Stimulated activated naive CD8-positive, alpha-beta T cell treated with anti-CD3 and anti-CD28 coated beads, Interleukin-15, Interleukin-2, amounts not matched to agents 100 U/mL and 50 U/mL, for 24 hours (primary cell): ENCODE measurements around the gene EXOG.
"Not testable (repeated sequence)": the region's sequence is repeated elsewhere in the genome, so short reads cannot be mapped to it uniquely, and the experiment has no call there.

ENCODE experiments used
- ATAC-seq: fragments of 150-1000 bp; cut with Tn5 transposase; one replicate; pipeline ENCODE4 v1.10.0; 2021
- DNase-seq: peaks from one replicate; pipeline ENCODE4 v3.0.0; 2021

The EXOG gene

DNA sequence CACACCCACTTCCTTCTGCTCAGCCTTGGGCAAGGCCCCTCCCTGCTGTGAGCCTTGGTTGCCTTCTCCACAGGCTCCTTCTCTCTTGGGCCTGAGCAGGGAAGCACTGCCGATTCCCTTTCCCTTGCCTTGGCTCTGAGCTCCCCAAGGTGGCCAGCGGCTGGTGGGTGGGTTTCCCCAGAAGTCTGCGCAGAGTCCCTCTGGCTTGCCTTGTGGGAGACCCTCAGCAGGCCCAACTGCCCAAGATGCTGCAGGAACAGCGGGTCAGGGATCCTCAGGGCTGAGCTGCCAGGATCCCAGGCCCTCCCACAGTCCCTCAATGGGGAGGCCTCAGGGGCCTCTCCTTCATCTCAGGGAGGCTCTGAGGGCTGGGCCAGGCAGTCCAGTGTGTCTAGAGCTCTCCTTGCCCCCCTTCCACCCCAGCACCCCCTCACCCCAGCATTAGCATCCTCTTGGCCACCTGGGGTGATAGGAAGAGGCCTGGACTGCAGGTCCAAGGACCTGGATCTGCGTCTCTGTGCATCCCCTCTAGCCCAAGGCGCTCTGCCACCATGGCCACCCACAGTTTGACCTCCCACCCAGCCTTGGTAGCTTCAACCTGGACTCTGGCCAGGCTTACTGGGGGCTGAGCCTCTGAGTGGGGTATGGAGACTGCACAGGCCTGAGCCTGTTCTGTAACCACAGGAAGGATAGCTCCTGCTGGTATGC lies 68.6 kb downstream of the EXOG start:
- DNase-seq = no peak
- no peak for ATAC-seq

DNA sequence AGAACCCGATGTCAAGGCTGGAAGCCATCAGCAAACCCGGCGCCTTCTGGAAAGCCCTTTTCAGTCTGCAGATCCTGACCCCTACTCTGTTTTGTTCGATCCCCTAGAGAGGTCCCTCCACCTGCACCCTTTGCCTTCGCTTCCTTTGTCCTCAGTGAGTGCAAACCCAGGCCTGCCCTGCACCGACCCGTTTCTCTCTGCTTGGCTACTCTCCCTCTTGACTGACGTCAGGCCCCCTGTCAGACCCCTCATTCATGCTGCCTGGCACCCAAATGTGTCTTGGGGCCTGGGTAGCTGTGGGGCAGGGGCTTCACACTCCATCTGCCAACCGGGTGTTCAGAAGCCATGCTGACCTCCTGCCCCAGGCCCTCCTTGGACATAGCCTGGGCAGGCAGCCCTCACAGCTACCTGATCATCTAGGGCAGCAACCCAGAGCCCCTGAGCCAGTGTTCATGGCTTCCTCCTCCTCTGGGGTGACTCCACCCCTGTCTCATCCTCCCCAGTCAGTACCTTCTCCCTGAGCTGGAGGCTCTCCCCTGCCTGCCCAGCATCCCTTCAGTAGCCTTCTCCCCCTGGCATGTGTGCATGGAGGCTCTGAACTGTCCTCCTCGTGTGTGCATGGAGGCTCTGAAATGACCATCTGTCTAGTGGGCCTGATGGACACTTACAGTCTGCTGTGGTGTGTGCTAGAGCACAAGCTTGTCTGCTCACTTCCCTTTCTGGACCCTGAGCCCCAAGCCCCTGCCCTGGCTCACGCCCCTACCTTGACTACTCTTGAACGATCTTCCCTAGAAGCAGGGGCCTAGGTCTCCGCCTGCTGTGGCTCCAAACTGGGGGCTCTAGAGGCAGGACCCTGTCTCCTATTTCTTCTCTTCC lies 69.4 kb downstream of the EXOG start:
- DNase-seq (no peak), ATAC-seq (no peak)

DNA sequence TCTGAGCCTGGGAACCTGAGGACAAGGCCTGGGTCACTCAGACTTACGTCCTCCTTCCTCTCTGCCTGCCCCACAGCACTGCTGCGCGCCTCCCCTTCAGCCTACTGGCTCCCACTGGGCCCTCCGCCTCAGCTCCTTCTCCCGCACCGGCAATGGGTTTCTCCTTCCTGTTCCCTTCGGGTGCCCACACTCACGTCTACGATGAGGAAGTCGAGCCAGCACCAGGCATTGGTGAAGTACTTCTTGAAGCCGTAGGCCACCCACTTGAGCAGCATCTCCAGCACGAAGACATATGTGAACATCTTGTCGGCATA lies 70.0 kb downstream of the EXOG start:
- no peak for DNase-seq
- no peak for ATAC-seq

DNA sequence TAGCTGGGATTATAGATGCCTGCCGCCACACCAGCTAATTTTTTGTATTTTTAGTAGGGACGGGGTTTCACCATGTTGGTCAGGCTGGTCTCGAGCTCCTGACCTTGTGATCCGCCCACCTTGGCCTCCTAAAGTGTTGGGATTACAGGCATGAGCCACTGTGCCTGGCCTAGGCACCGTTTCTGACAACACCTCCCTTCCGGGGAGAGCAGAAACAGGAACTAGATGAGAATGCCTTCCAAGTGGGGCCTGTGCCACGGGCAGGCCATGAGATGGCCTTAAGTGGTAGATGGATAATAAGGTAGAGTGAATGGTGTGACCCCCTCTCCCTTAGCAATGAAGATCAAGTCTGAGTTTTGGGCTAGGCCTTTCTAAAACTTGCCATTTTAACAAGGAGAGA lies 70.7 kb downstream of the EXOG start:
- DNase-seq = not testable (repeated sequence)

DNA sequence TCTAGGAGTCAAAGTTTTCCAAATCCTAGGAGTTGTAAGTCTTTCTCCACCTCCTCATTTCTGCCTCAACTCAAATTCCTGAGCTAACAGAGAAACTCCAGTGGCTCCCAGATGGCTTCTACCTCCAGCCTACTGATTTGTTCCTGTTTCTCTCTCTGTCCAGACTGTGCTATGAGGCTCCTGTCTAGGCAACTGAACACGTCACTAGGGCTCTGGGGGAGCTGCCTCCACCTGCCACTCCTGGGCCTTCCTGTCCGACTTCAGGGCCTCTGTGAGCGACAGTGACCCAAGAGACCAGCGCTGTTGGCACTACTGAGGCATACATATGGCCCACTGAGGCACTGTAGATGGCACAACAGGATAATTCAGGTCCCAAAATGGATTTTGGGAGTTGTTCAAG lies 71.4 kb downstream of the EXOG start:
- DNase-seq (no peak), ATAC-seq (no peak)

More for the DNA sequence above, 70.7 kb downstream of the EXOG start:
- not testable (repeated sequence) for ATAC-seq

DNA sequence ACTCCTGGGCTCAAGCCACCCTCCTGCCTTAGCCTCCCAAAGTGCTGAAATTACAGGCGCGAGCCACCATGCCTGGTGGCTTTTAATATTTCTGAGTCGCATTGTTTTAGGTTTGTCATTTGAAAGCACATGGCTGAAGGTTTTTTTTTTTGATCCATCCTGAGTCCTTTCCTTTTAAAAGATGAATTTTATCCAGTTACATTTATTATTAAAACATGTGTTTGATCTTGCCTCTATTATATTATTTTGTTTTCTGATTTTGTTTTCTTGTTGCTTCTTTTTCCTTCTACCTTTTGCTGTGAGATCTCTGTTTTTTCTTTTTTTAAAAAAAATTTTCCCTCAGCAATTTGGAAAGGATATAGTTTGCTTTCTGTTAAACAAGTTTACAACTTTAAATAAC lies 77.0 kb downstream of the EXOG start:
- ATAC-seq (no peak), DNase-seq (no peak)

DNA sequence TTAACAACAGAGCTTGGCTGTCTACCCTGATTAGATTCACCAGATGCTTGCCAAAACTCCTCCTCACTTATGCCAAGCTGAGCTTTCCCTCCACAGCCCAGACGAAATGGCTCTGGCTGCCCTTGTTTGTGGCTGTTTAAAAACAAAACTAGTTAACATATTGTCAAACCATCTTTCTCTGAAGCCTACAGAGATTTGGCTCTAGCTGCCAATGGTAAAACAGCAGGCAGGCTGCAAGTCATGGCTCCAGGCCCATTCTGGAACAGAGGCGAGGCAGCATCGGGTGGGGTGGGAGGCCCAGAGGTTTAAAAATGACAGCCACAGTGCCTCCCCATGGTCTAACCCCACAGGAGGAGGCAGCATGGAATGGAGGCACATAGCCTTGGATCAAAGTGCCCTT lies 77.4 kb downstream of the EXOG start:
- no peak for ATAC-seq
- no peak for DNase-seq

DNA sequence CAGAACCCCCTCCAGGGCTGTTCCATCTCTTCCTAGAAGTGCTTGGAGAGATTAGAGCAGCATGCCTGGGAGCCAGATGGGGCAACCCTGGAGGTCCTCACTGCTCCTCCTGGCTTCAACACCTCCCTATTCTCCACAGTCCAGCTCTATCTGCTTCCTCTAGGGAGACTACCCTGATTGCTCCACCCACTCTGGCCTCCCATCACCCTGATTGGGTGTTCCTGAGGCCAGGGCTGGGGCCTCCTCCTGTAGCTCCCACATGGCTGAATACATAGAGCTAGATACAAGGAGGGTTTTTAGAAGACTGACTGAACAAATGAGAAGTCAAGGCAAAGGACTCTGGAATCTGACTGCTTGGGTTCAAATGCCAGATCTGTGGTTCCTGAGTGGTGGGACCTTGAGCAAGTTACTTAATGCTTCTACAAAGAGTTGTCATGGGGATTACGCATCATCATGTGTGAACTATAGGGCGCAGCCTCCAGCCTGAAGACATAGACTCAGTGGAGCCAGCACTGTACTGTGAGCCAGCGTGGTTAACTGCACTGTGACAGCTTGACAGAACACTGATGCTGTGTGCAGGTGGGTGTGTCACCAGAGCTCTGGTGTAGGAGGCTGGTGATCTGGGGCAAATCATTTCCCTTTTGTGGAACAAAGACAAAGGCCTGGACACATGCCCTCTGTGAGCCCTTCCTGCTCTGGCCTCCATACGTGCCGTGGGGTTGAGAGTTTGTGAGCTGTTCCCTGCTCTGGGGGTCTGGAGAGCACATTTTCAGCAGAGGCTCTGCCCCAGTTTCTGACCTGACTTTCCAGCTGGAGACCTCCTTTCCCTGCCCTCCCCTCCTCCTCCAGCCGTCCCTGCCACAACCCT lies 78.5 kb downstream of the EXOG start:
- ATAC-seq (peak; percentile 43), DNase-seq (no peak)

DNA sequence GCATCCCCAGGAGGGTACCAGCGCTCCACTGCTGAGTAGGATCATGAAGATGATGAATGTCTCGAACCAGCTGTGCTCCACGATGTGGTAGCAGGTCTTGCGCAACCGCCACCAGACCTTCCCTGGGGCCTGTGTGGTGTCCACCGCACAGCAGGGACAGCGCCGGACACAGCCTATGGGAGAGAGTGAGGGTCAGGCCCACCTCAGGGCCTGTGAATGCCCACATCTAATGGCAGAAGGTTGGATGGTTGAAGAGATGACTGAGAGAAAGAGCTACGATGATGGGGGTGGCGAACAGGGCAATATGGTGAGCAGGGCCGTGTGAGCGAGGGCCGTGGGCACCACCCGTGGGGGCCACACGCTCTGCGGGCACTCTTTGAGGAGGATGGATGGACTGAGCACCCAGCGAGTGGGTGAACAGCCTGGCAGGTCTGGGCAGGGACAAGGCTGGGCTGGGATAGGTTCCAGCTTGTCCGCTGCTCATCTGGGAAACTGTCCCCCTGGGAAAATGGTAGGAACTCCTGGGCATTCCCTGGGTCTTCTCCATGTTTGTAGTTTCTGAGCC lies 79.2 kb downstream of the EXOG start:
- ATAC-seq (no peak), DNase-seq (no peak)
